Measurements from ENCODE around the gene LRRK1.

DNA sequence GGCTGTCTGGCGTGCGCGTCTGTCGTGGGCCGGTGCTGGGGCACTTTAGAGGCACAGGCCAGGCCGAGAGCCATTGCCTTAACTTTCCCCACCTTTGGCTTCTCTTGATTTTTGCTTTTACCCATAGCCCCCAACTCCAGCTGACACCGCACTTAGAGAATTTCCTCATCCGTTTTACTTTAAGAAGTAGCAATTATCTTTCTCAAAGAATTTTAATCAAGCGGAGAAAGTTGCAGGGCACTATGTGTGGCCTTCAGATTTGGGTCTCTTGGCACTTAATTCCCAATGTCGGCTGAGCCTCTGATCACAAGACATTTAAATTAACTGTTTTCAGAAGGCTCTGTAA, 38.3 kb upstream of the LRRK1 start:
- TF ChIP-seq, protein P1, sequence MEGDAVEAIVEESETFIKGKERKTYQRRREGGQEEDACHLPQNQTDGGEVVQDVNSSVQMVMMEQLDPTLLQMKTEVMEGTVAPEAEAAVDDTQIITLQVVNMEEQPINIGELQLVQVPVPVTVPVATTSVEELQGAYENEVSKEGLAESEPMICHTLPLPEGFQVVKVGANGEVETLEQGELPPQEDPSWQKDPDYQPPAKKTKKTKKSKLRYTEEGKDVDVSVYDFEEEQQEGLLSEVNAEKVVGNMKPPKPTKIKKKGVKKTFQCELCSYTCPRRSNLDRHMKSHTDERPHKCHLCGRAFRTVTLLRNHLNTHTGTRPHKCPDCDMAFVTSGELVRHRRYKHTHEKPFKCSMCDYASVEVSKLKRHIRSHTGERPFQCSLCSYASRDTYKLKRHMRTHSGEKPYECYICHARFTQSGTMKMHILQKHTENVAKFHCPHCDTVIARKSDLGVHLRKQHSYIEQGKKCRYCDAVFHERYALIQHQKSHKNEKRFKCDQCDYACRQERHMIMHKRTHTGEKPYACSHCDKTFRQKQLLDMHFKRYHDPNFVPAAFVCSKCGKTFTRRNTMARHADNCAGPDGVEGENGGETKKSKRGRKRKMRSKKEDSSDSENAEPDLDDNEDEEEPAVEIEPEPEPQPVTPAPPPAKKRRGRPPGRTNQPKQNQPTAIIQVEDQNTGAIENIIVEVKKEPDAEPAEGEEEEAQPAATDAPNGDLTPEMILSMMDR (IDR thresholded peaks at IDR 0.05), result no peak
- TF ChIP-seq POLR2A (IDR thresholded peaks at IDR 0.05), result no peak
